NCI-H1092 treated with DMSO at 0.1 percent for 48 hours (cell line): Measurements from ENCODE around the gene BCAS3.
A peak's percentile ranks its signal among the peaks of the same experiment; 100 is the strongest.

Experiments used
- DNase-seq: peaks from one replicate; lab custom pipeline; 2025; lab: John Stamatoyannopoulos, UW

BCAS3 gene

GRCh38 chr17:61202564-61202963 lies 524.9 kb downstream of the BCAS3 start:
- DNase-seq, result no peak

GRCh38 chr17:61203671-61204131 lies 526.0 kb downstream of the BCAS3 start:
- DNase-seq, result no peak

- no peak for DNase-seq
These were observed 526.8 kb downstream of the BCAS3 start for GRCh38 chr17:61204456-61204855.

- DNase-seq, result no peak
These were observed 527.8 kb downstream of the BCAS3 start for GRCh38 chr17:61205401-61205800.

- no peak for DNase-seq
These were observed 528.3 kb downstream of the BCAS3 start for GRCh38 chr17:61205931-61206330.

- no peak for DNase-seq
These were observed 529.3 kb downstream of the BCAS3 start for GRCh38 chr17:61206922-61207321.

- DNase-seq, result peak; percentile 78
These were observed 530.9 kb downstream of the BCAS3 start for GRCh38 chr17:61208301-61209105.

GRCh38 chr17:61209106-61209439 lies 531.4 kb downstream of the BCAS3 start:
- no peak for DNase-seq

- peak; percentile 72 for DNase-seq
These were observed 531.9 kb downstream of the BCAS3 start for GRCh38 chr17:61209525-61209924.

- DNase-seq, result no peak
These were observed 533.6 kb downstream of the BCAS3 start for GRCh38 chr17:61211236-61211635.

GRCh38 chr17:61212655-61213054 lies 535.0 kb downstream of the BCAS3 start:
- no peak for DNase-seq

- DNase-seq, result no peak
These were observed 537.1 kb downstream of the BCAS3 start for GRCh38 chr17:61214753-61215152.

- DNase-seq, result no peak
These were observed 538.4 kb downstream of the BCAS3 start for GRCh38 chr17:61216066-61216465.

GRCh38 chr17:61217878-61218437 lies 540.3 kb downstream of the BCAS3 start:
- DNase-seq, result no peak

- DNase-seq, result no peak
These were observed 540.8 kb downstream of the BCAS3 start for GRCh38 chr17:61218438-61218837.

GRCh38 chr17:61219460-61219859 lies 541.8 kb downstream of the BCAS3 start:
- no peak for DNase-seq

GRCh38 chr17:61221181-61221580 lies 543.5 kb downstream of the BCAS3 start:
- DNase-seq, result no peak

- DNase-seq, result no peak
These were observed 544.2 kb downstream of the BCAS3 start for GRCh38 chr17:61221597-61222471.

GRCh38 chr17:61223725-61224124 lies 546.1 kb downstream of the BCAS3 start:
- DNase-seq, result no peak

- DNase-seq, result no peak
These were observed 547.7 kb downstream of the BCAS3 start for GRCh38 chr17:61225178-61225882.

- DNase-seq, result no peak
These were observed 550.2 kb downstream of the BCAS3 start for GRCh38 chr17:61227866-61228265.

- no peak for DNase-seq
These were observed 552.8 kb downstream of the BCAS3 start for GRCh38 chr17:61230461-61230860.
